A549 treated with Hydrocortisone at 1 μM for 4 hours (cell line): ENCODE data around the gene RNU2-1. TPM values are rescaled to one million over a fixed set of nuclear protein-coding genes. Genes with fewer than 3 reads are reported as not detected.

ENCODE experiments used
- total RNA-seq: library from RNA; stranded (reverse); fragments of 200-300 nt; extraction: Qiagen RNA extraction; gene quantifications from 5 replicates; pipeline ENCODE4 v1.2.3, GENCODE V29; 2022

RNU2-1 gene
- not detected in 5 replicates for total RNA-seq

DNA sequence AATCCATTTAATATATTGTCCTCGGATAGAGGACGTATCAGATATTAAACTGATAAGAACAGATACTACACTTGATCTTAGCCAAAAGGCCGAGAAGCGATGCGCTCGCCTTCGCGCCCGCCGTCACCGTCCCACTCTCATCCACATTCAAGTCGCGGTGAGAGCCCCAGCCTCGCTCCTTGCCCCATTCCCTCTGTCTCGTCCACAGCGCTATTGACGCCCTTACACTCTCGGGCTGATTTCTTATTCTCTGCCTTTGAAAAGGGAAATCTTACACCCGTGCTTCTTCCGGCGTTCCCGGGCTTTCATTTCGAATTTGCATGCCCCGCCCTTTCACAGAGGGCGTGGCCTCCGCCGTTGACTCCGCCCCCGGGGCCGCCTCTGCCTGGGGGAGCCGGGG, at the start of gene RNU2-1:
TSS of gene RNU2-1 (minus strand) at position 101 of the 400 bp plus-strand sequence.

DNA sequence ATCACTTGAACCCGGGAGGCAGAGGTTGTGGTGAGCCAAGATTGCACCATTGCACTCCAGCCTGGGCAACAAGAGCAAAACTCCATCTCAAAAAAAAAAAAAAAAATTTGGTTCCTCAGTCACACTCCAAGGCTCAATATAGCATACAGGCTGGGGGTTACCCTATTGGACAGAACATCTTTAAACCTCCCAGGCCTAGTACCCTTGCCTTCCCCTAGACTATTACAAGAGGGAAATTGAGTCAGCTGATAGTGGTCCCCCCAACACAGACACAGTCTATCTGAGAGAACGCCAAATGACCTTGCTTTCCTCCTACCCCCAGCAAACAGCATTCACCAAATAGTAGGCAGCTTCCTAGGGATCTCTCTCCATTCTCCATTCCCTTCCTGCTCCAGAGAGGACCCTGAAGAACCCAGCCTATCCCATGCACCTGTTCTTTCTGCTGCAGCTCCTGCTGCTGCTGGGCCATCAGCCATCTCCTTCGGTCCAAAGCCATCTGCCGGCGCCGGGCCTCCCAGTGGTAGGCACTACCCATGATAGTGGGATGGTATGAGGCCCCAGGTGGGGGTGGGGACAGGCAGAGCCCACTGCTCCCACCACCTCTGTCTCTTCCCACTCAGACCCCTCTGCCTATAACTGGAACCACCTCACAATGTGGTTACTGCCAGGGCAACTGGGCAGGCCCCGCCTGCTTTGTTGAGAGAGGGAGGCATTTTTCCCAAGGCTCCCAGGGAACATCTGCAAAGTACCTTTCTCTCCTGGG, 5.6 kb downstream of the RNU2-1 start, which contains the start of gene CCDC200:
TSS of gene CCDC200 (minus strand) at position 604 of the 763 bp plus-strand sequence. CDS start at position 535, 69 bp downstream.

DNA sequence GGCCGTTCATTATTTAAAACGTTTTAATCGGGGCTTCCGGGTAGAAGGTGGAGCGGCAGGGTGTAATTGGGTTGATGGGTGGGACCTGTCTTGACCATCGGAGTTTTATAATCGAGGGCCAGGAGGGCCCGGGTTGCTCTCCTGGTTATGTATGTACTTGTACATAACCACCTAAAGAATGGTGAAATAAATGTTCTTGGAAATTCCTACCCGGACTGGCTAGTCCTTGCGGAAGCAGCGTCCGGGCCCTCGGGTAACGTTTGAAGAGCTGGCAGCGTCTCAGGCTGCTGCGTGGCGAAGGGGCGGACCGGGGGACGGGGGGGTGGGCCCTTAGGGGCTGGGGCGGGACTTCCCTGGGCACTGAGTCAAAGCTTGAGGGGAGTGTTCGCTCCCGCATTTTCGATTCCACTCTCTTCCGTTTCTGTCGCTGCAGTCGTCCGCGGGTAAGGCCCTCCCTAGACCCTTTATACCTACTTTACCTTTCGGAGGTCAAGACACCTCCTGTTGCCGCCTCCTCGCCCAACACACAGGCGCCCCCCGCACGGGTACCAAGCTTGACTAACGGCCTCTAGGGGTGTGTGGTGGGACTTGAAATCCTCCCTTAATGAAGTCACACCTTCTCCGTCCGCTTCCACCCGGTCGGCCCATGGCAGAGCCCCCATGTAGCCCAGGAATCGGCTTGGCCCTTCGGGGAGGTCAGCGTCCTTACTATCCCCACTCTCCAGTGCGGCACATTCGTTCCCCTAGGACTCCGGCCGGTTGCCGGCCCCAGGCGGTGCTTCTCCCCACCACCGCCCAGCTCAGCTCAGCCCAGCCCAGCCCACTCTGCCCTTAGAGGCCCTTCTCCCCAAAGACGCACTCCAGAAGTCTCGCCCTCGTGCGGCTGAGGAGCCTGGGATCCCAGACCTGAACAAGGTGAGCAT, 22.0 kb downstream of the RNU2-1 start, which contains the start of gene TMEM106A:
TSS of gene TMEM106A (plus strand) at position 396 of the 923 bp plus-strand sequence. CDS start 1,167 bp downstream, outside the sequence.

Other genes starting within 250 kb of the RNU2-1 start
- gene RPL27, start 235.6 kb downstream of the RNU2-1 start, total RNA-seq, result 2,950 to 3,217 TPM (median 3,086 TPM) in 5 replicates
- gene IFI35, start 227.2 kb downstream of the RNU2-1 start, total RNA-seq, result 15.8 to 21.1 TPM (median 18.4 TPM) in 5 replicates
- gene VAT1, start 211.6 kb downstream of the RNU2-1 start, total RNA-seq, result 230 to 245 TPM (median 244 TPM) in 5 replicates
- 0.07 to 0.22 TPM (median 0.15 TPM) in 5 replicates for gene RND2, start 208.7 kb downstream of the RNU2-1 start, total RNA-seq
- 22.1 to 36.5 TPM (median 24.7 TPM) in 5 replicates for gene BRCA1, start 108.6 kb downstream of the RNU2-1 start, total RNA-seq
- gene NBR1, start 62.8 kb downstream of the RNU2-1 start, total RNA-seq, result 30.9 to 51.4 TPM (median 39.8 TPM) in 5 replicates
- gene TMEM106A, start 22.1 kb downstream of the RNU2-1 start, total RNA-seq, result 0.76 to 1.5 TPM (median 1.1 TPM) in 5 replicates
- 0.12 TPM in 1 of 5 replicates, not detected in the others for gene CCDC200, start 5.4 kb downstream of the RNU2-1 start, total RNA-seq
- gene ARL4D, start 165.0 kb upstream of the RNU2-1 start, total RNA-seq, result 17.8 to 28.1 TPM (median 25.4 TPM) in 5 replicates
- 38.7 to 42.9 TPM (median 41.0 TPM) in 5 replicates for gene DHX8, start 250.0 kb upstream of the RNU2-1 start, total RNA-seq